GM12891 (cell line): Measurements from ENCODE around the gene FLT4.
"Not testable (repeated sequence)": the region's sequence is repeated elsewhere in the genome, so short reads cannot be mapped to it uniquely, and the experiment has no call there.

ENCODE experiments used
- POLR2AphosphoS5 ChIP-seq: IDR thresholded peaks from 2 replicates; pipeline ENCODE4 v1.6.1; 2011; ENCODE audit warnings: low read depth, low read length, control low read depth
- SPI1 ChIP-seq: IDR thresholded peaks from 2 replicates; pipeline ENCODE4 v1.6.1; 2011; ENCODE audit warnings: low read depth, low read length, control low read depth

GRCh38 chr5:180682008-180682407 lies 32.6 kb upstream of the FLT4 start:
- TF ChIP-seq SPI1, POLR2AphosphoS5: not testable (repeated sequence)
